OCI-LY1 (cell line): Measurements from ENCODE around the gene HBE1.

Experiments
- H2AFZ ChIP-seq: fragments of 200-600 bp; sonication (generic), shearing (Covaris generic); 2 replicates; pipeline ENCODE4 v1.6.0; 2014; ENCODE audit warnings: antibody characterized with exemption, mild to moderate bottlenecking, low read length
- H3F3A ChIP-seq: fragments of 200-600 bp; sonication (generic), shearing (Covaris generic); 2 replicates; pipeline ENCODE4 v1.6.0; 2014; ENCODE audit warnings: mild to moderate bottlenecking, antibody characterized with exemption, low read length, moderate library complexity; ENCODE audit not compliant: insufficient read depth
- H3K27ac ChIP-seq: fragments of 200-600 bp; sonication (generic); 2 replicates; pipeline ENCODE4 v1.5.1; 2014; ENCODE audit warnings: low read length, mixed run types, mild to moderate bottlenecking, low read depth; ENCODE audit not compliant: poor library complexity, severe bottlenecking
- H3K27me3 ChIP-seq: fragments of 200-600 bp; sonication (generic); 2 replicates; pipeline ENCODE4 v1.6.0; 2014; ENCODE audit warnings: antibody characterized with exemption, mild to moderate bottlenecking, low read length, moderate library complexity; ENCODE audit not compliant: insufficient read depth
- H3K36me3 ChIP-seq: fragments of 200-600 bp; sonication (generic); 2 replicates; pipeline ENCODE4 v1.6.1; 2014; ENCODE audit warnings: mild to moderate bottlenecking, antibody characterized with exemption, low read length, moderate library complexity, mixed read lengths; ENCODE audit not compliant: insufficient read depth
- H3K4me1 ChIP-seq: fragments of 200-600 bp; sonication (generic); 2 replicates; pipeline ENCODE4 v1.5.1; 2014; ENCODE audit warnings: mild to moderate bottlenecking, low read length, moderate library complexity; ENCODE audit not compliant: insufficient read depth, severe bottlenecking
- H3K4me2 ChIP-seq: fragments of 200-600 bp; sonication (generic), shearing (Covaris generic); 2 replicates; pipeline ENCODE4 v1.6.1; 2014; ENCODE audit warnings: low read length
- H3K4me3 ChIP-seq: fragments of 200-600 bp; sonication (generic); 2 replicates; pipeline ENCODE4 v1.5.1; 2014; ENCODE audit warnings: low read length, low read depth, mild to moderate bottlenecking, mixed read lengths; ENCODE audit not compliant: poor library complexity, severe bottlenecking
- H3K79me2 ChIP-seq: fragments of 200-600 bp; shearing (Covaris generic); 2 replicates; pipeline ENCODE4 v1.6.1; 2016; ENCODE audit warnings: mixed run types, low read length, mixed read lengths; ENCODE audit not compliant: insufficient read depth
- H3K9ac ChIP-seq: fragments of 200-600 bp; sonication (generic), shearing (Covaris generic); 2 replicates; pipeline ENCODE4 v1.6.1; 2014; ENCODE audit warnings: mild to moderate bottlenecking, low read length, mixed read lengths
- H3K9me2 ChIP-seq: fragments of 200-600 bp; sonication (generic), shearing (Covaris generic); 2 replicates; pipeline ENCODE4 v1.6.1; 2014; ENCODE audit warnings: low read depth, mild to moderate bottlenecking, low read length, mixed read lengths
- H3K9me3 ChIP-seq: fragments of 200-600 bp; shearing (Covaris generic); 2 replicates; pipeline ENCODE4 v1.6.1; 2014; ENCODE audit warnings: low read length, mixed read lengths
- H4K20me1 ChIP-seq: fragments of 200-600 bp; sonication (generic), shearing (Covaris generic); 2 replicates; pipeline ENCODE4 v1.6.0; 2016; ENCODE audit warnings: mild to moderate bottlenecking, low read length; ENCODE audit not compliant: insufficient read depth
- CTCF ChIP-seq: fragments of 200-600 bp; sonication (generic), shearing (Covaris generic); IDR thresholded peaks from 2 replicates; pipeline ENCODE4 v1.5.1; 2017; ENCODE audit warnings: mild to moderate bottlenecking, antibody characterized with exemption, low read length, moderate library complexity, mixed read lengths
- EZH2 ChIP-seq: fragments of 200-600 bp; sonication (generic), shearing (Covaris generic); IDR thresholded peaks from 2 replicates; pipeline ENCODE4 v1.8.0; 2017; ENCODE audit warnings: borderline replicate concordance, mixed run types, mild to moderate bottlenecking, antibody characterized with exemption, low read length, moderate library complexity, mixed read lengths

The HBE1 gene

GRCh38 chr11:5288906-5289550 is 19.3 kb upstream of the HBE1 start:
- no peaks in the 10 kb centered on the region for H3F3A ChIP-seq
- H4K20me1 ChIP-seq, result no peaks in the 10 kb centered on the region
- no peak overlapping the region for H3K27ac ChIP-seq
- H3K27me3 ChIP-seq, result no peaks in the 10 kb centered on the region
- H2AFZ ChIP-seq, result no peak overlapping the region
- H3K36me3 ChIP-seq, result no peaks in the 10 kb centered on the region
- H3K4me2 ChIP-seq, result no peak overlapping the region
- no peaks in the 10 kb centered on the region for H3K9me2 ChIP-seq
- H3K4me3 ChIP-seq, result no peak overlapping the region
- no peaks in the 10 kb centered on the region for H3K4me1 ChIP-seq
- H3K9me3 ChIP-seq, result no peaks in the 10 kb centered on the region
- no peaks in the 10 kb centered on the region for H3K79me2 ChIP-seq
- TF ChIP-seq CTCF (no peak), EZH2 (no peak)
- no peak overlapping the region for H3K9ac ChIP-seq

GRCh38 chr11:5288108-5288905 is 18.6 kb upstream of the HBE1 start:
- no peaks in the 10 kb centered on the region for H3K4me1 ChIP-seq
- H3K4me2 ChIP-seq, result no peak overlapping the region
- no peak overlapping the region for H3K9ac ChIP-seq
- H3F3A ChIP-seq, result no peaks in the 10 kb centered on the region
- no peak overlapping the region for H3K4me3 ChIP-seq
- H3K79me2 ChIP-seq, result no peaks in the 10 kb centered on the region
- no peak for TF ChIP-seq CTCF
- TF ChIP-seq EZH2, result no peak
- no peaks in the 10 kb centered on the region for H3K9me3 ChIP-seq
- no peaks in the 10 kb centered on the region for H3K27me3 ChIP-seq
- no peak overlapping the region for H2AFZ ChIP-seq
- no peaks in the 10 kb centered on the region for H3K36me3 ChIP-seq
- no peaks in the 10 kb centered on the region for H4K20me1 ChIP-seq
- no peaks in the 10 kb centered on the region for H3K9me2 ChIP-seq
- H3K27ac ChIP-seq, result no peak overlapping the region

GRCh38 chr11:5286901-5287300 is 17.2 kb upstream of the HBE1 start:
- no peaks in the 10 kb centered on the region for H3F3A ChIP-seq
- no peak overlapping the region for H3K4me2 ChIP-seq
- H3K36me3 ChIP-seq, result no peaks in the 10 kb centered on the region
- TF ChIP-seq CTCF, result no peak
- no peak for TF ChIP-seq EZH2
- no peaks in the 10 kb centered on the region for H3K9me2 ChIP-seq
- H4K20me1 ChIP-seq, result no peaks in the 10 kb centered on the region
- no peaks in the 10 kb centered on the region for H3K9me3 ChIP-seq
- H3K27me3 ChIP-seq, result no peaks in the 10 kb centered on the region
- H3K4me1 ChIP-seq, result no peaks in the 10 kb centered on the region
- no peak overlapping the region for H3K9ac ChIP-seq
- H3K27ac ChIP-seq, result no peak overlapping the region
- no peaks in the 10 kb centered on the region for H3K79me2 ChIP-seq
- H2AFZ ChIP-seq, result no peak overlapping the region
- no peak overlapping the region for H3K4me3 ChIP-seq
